Measurements from ENCODE around the gene EPHA8.

EPHA8 gene

GRCh38 chr1:22643381-22643780 is 80.1 kb downstream of the EPHA8 start, which contains the start of gene C1QC:
Gene C1QC (plus strand): TSS chr1:22643633. CDS start chr1:22644024, 391 bp downstream.
- H3K9me3 ChIP-seq (ENCODE audit: control insufficient read depth, insufficient read depth, low read depth, low read length) = no peaks in the 10 kb centered on the region
- no peaks in the 10 kb centered on the region for H3K4me1 ChIP-seq (ENCODE audit: control insufficient read depth, insufficient read depth, low read length)
- no peak for TF ChIP-seq ZEB2 (tag by site-specific recombination; IDR thresholded peaks at IDR 0.05)
- TF ChIP-seq ZBTB6 (tag by site-specific recombination; IDR thresholded peaks at IDR 0.05) = no peak
- TF ChIP-seq ZNF169 (tag by site-specific recombination; IDR thresholded peaks at IDR 0.05) = no peak
- TF ChIP-seq ZNF530 (tag by site-specific recombination; IDR thresholded peaks at IDR 0.05; ENCODE audit: low read depth) = no peak
- TF ChIP-seq BCL11A (tag by site-specific recombination; IDR thresholded peaks at IDR 0.05; ENCODE audit: low read depth) = no peak
- TF ChIP-seq RBAK (tag by site-specific recombination; IDR thresholded peaks at IDR 0.05) = no peak
- TF ChIP-seq ZNF585B (tag by site-specific recombination; IDR thresholded peaks at IDR 0.05) = no peak
- no peak for TF ChIP-seq ZNF155 (tag by site-specific recombination; IDR thresholded peaks at IDR 0.05)
- ChIA-PET POLR2A (no interaction called here), CTCF (interaction anchor here (1.1 to 5.4 kb wide), 4 partner anchors 39 to 321 kb away, joined by 3 to 93 read pairs (median 12); no protein-coding TSS in a partner anchor)
- no peak within 1 kb of the TSS for H3K27ac ChIP-seq (ENCODE audit: extremely low read depth, low read depth, low read length)
- no peaks in the 10 kb centered on the region for H3K36me3 ChIP-seq (ENCODE audit: control insufficient read depth in 2 of 2, insufficient read depth in 1 of 2, low read length in 2 of 2)
- H3K4me3 ChIP-seq (ENCODE audit: low read depth, low read length) = no peak within 1 kb of the TSS

- H3K27ac ChIP-seq (ENCODE audit: extremely low read depth, low read depth, low read length) = no peak overlapping the region
- TF ChIP-seq ZNF830 (tag by site-specific recombination; IDR thresholded peaks at IDR 0.05; ENCODE audit: low read depth) (no peak), ZIC2 (tag by site-specific recombination; IDR thresholded peaks at IDR 0.05) (no peak), ZNF768 (tag by site-specific recombination; IDR thresholded peaks at IDR 0.05) (no peak), TCF7L2 (IDR thresholded peaks at IDR 0.05; ENCODE audit: borderline replicate concordance, low read depth, low read length) (no peak), ZNF433 (tag by site-specific recombination; IDR thresholded peaks at IDR 0.05; ENCODE audit: low read depth) (no peak), ZSCAN16 (tag by site-specific recombination; IDR thresholded peaks at IDR 0.05) (no peak), ZSCAN30 (tag by site-specific recombination; IDR thresholded peaks at IDR 0.05) (no peak), ZNF654 (tag by site-specific recombination; IDR thresholded peaks at IDR 0.05; ENCODE audit: low read depth) (no peak), PATZ1 (tag by site-specific recombination; IDR thresholded peaks at IDR 0.05) (no peak), YY2 (tag by site-specific recombination; IDR thresholded peaks at IDR 0.05) (no peak), ZNF132 (tag by site-specific recombination; IDR thresholded peaks at IDR 0.05; ENCODE audit: borderline replicate concordance) (no peak), ATF2 (tag by site-specific recombination; IDR thresholded peaks at IDR 0.05; ENCODE audit: low read depth) (no peak)
Measured at GRCh38 chr1:22643928-22644327, 80.6 kb downstream of the EPHA8 start.

More at GRCh38 chr1:22643928-22644327, 80.6 kb downstream of the EPHA8 start:
- Histone ChIP-seq H3K4me1 (ENCODE audit: control insufficient read depth, insufficient read depth, low read length) (no peaks in the 10 kb centered on the region), H3K9me3 (ENCODE audit: control insufficient read depth, insufficient read depth, low read depth, low read length) (no peaks in the 10 kb centered on the region), H3K36me3 (ENCODE audit: control insufficient read depth in 2 of 2, insufficient read depth in 1 of 2, low read length in 2 of 2) (no peaks in the 10 kb centered on the region), H3K4me3 (ENCODE audit: low read depth, low read length) (no peak overlapping the region)
- ChIA-PET CTCF (interaction anchor here (1.1 kb wide), 1 partner anchor 320 kb away, joined by 3 read pairs; no protein-coding TSS in a partner anchor), POLR2A (no interaction called here)
